PFSK-1 (cell line): ENCODE data around the gene WNT3A.

Source experiments
- FOXP2 ChIP-seq: optimal IDR thresholded peaks from 2 replicates; pipeline ENCODE3; 2011; ENCODE audit warnings: borderline replicate concordance, control low read depth, inconsistent platforms; ENCODE audit not compliant: insufficient read depth; ENCODE audit errors: extremely low read length, extremely low read depth
- POLR2AphosphoS5 ChIP-seq: IDR thresholded peaks from 2 replicates; pipeline ENCODE4 v1.6.1; 2012; ENCODE audit warnings: low read depth, mild to moderate bottlenecking, control low read depth, low read length, moderate library complexity
- SIN3A ChIP-seq: IDR thresholded peaks from 2 replicates; pipeline ENCODE4 v1.6.1; 2012; ENCODE audit warnings: mild to moderate bottlenecking, low read length, moderate library complexity, borderline replicate concordance; ENCODE audit not compliant: insufficient read depth
- TAF1 ChIP-seq: IDR thresholded peaks from 2 replicates; pipeline ENCODE4 v1.6.1; 2012; ENCODE audit warnings: low read length, control low read depth, borderline replicate concordance; ENCODE audit not compliant: insufficient read depth
- TF ChIP-seq, protein P1 (sequence below), 2 experiments: IDR thresholded peaks; 2 replicates each; pipeline versions ENCODE4 v1.6.1 to v1.8.0; 2011 to 2012; ENCODE audit warnings: low read depth in 2 of 2, low read length in 2 of 2, control low read depth in 1 of 2, inconsistent platforms in 1 of 2, mild to moderate bottlenecking in 1 of 2, moderate library complexity in 1 of 2; ENCODE audit not compliant: insufficient read depth in 1 of 2

GRCh38 chr1:228039006-228039903 lies 32.5 kb downstream of the WNT3A start:
- TF ChIP-seq, protein P1, sequence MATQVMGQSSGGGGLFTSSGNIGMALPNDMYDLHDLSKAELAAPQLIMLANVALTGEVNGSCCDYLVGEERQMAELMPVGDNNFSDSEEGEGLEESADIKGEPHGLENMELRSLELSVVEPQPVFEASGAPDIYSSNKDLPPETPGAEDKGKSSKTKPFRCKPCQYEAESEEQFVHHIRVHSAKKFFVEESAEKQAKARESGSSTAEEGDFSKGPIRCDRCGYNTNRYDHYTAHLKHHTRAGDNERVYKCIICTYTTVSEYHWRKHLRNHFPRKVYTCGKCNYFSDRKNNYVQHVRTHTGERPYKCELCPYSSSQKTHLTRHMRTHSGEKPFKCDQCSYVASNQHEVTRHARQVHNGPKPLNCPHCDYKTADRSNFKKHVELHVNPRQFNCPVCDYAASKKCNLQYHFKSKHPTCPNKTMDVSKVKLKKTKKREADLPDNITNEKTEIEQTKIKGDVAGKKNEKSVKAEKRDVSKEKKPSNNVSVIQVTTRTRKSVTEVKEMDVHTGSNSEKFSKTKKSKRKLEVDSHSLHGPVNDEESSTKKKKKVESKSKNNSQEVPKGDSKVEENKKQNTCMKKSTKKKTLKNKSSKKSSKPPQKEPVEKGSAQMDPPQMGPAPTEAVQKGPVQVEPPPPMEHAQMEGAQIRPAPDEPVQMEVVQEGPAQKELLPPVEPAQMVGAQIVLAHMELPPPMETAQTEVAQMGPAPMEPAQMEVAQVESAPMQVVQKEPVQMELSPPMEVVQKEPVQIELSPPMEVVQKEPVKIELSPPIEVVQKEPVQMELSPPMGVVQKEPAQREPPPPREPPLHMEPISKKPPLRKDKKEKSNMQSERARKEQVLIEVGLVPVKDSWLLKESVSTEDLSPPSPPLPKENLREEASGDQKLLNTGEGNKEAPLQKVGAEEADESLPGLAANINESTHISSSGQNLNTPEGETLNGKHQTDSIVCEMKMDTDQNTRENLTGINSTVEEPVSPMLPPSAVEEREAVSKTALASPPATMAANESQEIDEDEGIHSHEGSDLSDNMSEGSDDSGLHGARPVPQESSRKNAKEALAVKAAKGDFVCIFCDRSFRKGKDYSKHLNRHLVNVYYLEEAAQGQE (IDR thresholded peaks at IDR 0.05; ENCODE audit: insufficient read depth in 1 of 2, low read depth in 2 of 2, low read length in 2 of 2), result no peak
- no peak for TF ChIP-seq TAF1
- TF ChIP-seq SIN3A, result no peak
- no peak for TF ChIP-seq POLR2AphosphoS5
- no peak for TF ChIP-seq FOXP2
